HG02970 (cell line): ENCODE data around the gene ACSS1.

ENCODE experiments used
- ATAC-seq: cut with Tn5 transposase; IDR thresholded peaks from one replicate; pipeline ENCODE4 v1.9.1; 2021; ENCODE audit warnings: mild to moderate bottlenecking, moderate library complexity, moderate number of reproducible peaks; ENCODE audit not compliant: unreplicated experiment, low FRiP score

ACSS1 gene

GRCh38 chr20:25058051-25058846 lies at the start of gene ACSS1:
TSS of gene ACSS1 (minus strand) at chr20:25058139. CDS start at chr20:25058102, 37 bp downstream.
- ATAC-seq, result peak; percentile 54

GRCh38 chr20:25103526-25103925 lies 45.6 kb upstream of the ACSS1 start:
- ATAC-seq, result no peak

GRCh38 chr20:25100914-25101313 lies 43.0 kb upstream of the ACSS1 start:
- ATAC-seq, result no peak

- no peak for ATAC-seq
Observed at GRCh38 chr20:25099601-25100140, 41.7 kb upstream of the ACSS1 start.

- no peak for ATAC-seq
Observed at GRCh38 chr20:25097498-25097897, 39.6 kb upstream of the ACSS1 start.

GRCh38 chr20:25090492-25091429 lies 32.8 kb upstream of the ACSS1 start:
- ATAC-seq, result no peak

- no peak for ATAC-seq
Observed at GRCh38 chr20:25089662-25090061, 31.7 kb upstream of the ACSS1 start.

- no peak for ATAC-seq
Observed at GRCh38 chr20:25089096-25089495, 31.2 kb upstream of the ACSS1 start.

GRCh38 chr20:25088267-25088666 lies 30.3 kb upstream of the ACSS1 start:
- no peak for ATAC-seq

- ATAC-seq, result no peak
Observed at GRCh38 chr20:25087186-25087929, 29.4 kb upstream of the ACSS1 start.

- no peak for ATAC-seq
Observed at GRCh38 chr20:25085756-25086495, 28.0 kb upstream of the ACSS1 start.

GRCh38 chr20:25084626-25085187 lies 26.8 kb upstream of the ACSS1 start:
- ATAC-seq, result no peak

GRCh38 chr20:25083773-25084625 lies 26.1 kb upstream of the ACSS1 start:
- no peak for ATAC-seq

- no peak for ATAC-seq
Observed at GRCh38 chr20:25083141-25083772, 25.3 kb upstream of the ACSS1 start.

- no peak for ATAC-seq
Observed at GRCh38 chr20:25082498-25082873, 24.5 kb upstream of the ACSS1 start.

- ATAC-seq, result no peak
Observed at GRCh38 chr20:25081730-25082497, 24.0 kb upstream of the ACSS1 start, which contains the start of gene VSX1. TSS of gene VSX1 (minus strand) at chr20:25082141. CDS start at chr20:25082096, 45 bp downstream.

GRCh38 chr20:25081065-25081729 lies 23.3 kb upstream of the ACSS1 start:
- no peak for ATAC-seq
